ENCODE measurements around the gene NXPH3.

- TF ChIP-seq POLR2A (IDR thresholded peaks at IDR 0.05) (no peak), CTCF (IDR thresholded peaks at IDR 0.05) (no peak)
Measured at GRCh38 chr17:49546546-49547535, 28.8 kb upstream of the NXPH3 start.
